ENCODE measurements around the gene FHAD1.
A peak's percentile ranks its signal among the peaks of the same experiment; 100 is the strongest.

The FHAD1 gene

DNA sequence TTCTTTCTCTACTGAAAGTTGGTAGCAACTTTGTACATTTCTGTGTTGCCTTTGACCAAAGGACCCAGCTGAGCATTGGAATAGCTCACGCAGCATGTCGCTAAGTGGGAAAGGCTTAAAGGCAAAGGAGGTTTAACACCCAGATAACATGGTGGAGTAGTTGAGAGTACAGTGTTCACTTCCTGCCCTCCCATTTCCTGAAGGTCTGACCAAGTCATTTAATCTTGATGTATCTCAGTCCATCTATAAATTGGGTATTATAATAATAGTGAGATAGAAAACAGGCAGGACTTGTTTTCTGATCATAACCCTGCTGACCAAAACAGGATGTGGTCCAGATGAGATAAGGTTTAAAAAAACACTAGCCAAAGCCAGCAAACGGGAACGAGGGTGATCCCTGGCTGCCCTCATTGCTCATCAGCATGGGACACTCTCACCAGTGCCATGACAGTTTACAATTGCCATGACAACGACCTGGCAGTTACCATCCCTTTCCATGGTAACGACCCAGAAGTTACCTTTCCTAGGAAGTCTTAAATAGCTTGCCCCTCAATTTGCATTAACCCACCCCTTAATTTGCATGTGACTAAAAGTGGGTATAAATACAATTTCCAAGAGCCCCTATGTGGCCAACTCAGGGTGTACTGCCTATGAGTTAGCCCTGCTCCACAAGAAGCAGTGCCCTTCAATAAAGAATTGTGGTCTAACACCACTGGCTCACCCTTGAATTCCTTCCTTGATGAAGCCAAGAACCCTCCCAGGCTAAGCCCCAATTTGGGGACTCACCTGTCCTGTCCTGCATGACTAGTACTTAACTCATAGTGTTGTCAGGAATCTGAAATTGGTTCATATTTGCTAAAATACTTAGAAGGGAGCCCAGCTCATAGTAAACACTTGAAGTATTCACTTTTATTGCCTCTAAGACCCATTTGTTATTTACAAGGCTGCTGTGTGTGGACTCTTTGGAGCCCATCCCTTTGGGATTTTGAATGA, 28.4 kb upstream of the FHAD1 start:
- FAIRE-seq (no peak), DNase-seq (ENCODE audit: insufficient read length, low spot score) (no peak)

DNA sequence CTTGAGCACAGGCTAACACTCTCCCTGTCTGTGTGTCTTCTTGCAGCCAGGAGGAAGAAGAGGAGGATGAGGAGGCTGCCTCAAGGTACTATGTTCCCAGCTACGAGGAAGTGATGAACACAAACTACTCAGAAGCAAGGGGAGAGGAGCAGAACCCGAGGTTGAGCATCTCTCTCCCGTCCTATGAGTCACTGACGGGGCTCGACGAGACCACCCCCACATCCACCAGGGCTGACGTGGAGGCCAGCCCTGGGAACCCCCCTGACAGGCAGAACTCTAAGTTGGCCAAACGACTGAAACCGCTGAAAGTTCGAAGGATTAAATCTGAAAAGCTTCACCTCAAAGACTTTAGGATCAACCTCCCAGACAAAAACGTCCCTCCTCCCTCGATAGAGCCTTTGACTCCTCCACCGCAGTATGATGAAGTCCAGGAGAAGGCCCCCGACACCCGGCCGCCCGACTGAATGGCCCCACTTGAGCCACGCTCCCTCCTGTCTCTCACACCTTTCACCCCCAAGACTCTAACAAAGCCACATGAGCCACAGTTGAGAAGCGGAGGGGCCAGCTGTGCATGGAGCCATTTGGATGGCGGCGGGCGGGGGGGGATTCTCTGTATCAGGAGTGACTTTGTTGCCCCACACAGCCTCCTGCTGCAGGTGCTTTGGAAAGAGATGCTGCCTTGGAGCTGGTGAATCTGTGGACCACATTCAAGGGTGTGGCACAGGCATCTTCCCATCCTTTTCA, 27.6 kb upstream of the FHAD1 start:
- DNase-seq (ENCODE audit: insufficient read length, low spot score) (no peak), FAIRE-seq (no peak)

DNA sequence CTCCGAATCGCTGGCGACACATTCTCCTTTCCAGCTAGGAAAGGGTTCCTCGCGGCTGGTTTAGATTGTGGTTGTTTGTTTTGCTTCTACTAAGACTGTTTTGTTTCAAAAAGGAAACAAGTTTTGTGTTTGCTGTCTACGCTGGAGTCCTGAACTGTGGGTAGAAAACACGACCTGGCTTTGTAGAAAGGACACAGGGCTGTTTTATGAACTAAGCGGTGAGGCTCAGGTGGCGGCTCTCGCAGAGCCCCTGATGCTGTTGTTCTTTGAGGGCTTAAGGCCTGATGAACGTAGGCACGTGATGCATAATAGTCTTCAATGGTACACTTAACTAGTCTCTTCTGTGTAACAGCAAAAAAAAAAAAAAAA, 27.0 kb upstream of the FHAD1 start:
- DNase-seq (ENCODE audit: insufficient read length, low spot score) (no peak), FAIRE-seq (no peak)

- DNase-seq (ENCODE audit: insufficient read length, low spot score) (no peak), FAIRE-seq (no peak)
Observed at GRCh38 chr1:15220825-15221431, 26.1 kb upstream of the FHAD1 start.

GRCh38 chr1:15222653-15223303, 24.2 kb upstream of the FHAD1 start:
- FAIRE-seq (no peak), DNase-seq (ENCODE audit: insufficient read length, low spot score) (no peak)

DNA sequence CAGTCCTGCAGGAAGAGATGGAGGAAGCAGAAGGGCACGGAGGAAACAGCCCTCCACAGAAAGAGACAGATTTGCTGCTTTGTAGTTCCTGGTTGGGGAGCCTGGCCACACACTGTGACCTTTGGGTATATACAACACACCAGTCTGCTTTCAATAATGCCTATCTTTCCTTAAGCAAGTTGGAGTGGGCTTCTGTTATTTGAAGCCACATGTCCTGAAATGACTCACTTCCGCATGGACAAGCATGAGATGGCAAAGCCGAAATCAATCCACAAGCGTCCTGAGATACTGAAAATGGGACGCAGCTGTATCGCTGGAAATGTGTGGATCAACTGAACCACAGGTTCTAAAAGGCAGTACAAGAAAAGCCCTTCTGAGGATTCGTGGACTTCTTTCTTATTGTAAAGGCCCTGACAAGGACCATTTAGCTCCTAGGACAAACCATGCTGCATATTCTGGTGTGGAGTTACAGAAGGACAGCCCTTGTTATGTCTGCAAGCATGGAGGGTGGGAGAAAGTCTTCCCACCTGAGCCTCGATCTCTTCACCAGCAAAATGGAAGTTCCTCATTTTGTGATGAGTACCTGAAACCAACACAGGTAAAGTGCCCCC, 22.7 kb upstream of the FHAD1 start:
- no peak for DNase-seq (ENCODE audit: insufficient read length, low spot score)
- no peak for FAIRE-seq

DNA sequence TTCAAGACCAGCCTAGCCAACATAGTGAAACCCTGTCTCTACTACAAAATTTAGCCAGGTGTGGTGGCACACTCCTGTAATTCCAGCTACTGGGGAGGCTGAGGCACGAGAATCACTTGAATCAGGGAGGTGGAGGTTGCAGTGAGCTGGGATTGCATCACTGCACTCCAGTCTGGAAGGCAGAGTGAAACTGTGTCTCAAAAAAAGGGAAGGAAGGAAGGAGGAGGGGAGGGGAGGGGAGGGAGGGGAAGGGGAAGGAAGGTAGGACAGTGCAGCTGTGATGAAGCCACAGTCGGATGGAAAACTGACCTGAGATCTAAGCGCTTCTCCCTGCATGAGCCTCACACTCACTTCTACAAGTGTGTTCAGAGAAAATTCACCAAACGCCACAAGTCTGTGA, 22.0 kb upstream of the FHAD1 start:
- DNase-seq (ENCODE audit: insufficient read length, low spot score): no peak

GRCh38 chr1:15225461-15225860, 21.6 kb upstream of the FHAD1 start:
- DNase-seq (ENCODE audit: insufficient read length, low spot score) (no peak), FAIRE-seq (no peak)

More for the DNA sequence above, 22.0 kb upstream of the FHAD1 start:
- no peak for FAIRE-seq

DNA sequence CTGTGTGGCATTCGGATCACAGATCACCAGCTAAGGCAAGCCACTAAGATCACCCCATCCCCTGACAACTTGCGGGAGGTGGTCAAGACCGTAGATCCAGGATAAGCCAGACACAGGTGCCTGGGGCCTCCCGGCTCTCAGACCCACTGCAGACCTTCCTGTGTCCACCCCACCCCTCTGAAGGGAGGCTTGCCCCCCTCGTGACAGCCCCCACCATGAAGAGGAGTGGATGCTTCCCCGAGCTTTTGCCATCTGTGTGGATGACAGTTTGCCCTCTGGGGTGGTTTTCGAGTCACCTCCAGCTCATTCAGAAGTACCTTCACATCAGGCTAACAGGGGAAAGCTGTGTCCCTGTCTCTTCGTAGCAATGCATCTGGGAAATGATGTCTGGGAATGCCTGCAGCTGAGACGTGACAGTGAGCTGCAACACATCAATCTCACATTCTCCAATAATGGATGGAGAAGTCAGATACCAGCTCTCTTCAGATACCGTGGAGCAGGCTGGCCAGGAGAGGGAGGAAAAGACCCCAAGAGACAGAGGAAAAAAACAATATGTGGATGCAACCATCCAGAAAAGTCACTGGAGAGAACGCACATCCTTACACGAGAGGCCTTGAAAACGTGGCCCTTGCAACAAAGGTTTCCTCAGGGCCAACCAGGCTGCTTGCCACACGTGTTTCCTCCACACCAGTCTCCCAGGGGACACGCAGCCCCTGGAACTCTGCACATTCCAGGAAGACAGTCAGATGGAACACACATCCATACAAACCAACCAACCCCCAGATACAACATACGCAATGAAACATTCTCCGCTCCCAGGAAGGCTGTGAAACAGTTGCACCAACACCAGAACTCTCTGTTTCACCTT, 20.4 kb upstream of the FHAD1 start:
- no peak for FAIRE-seq
- no peak for DNase-seq (ENCODE audit: insufficient read length, low spot score)

- DNase-seq (ENCODE audit: insufficient read length, low spot score) (no peak), FAIRE-seq (no peak)
Observed at GRCh38 chr1:15229707-15230131, 17.3 kb upstream of the FHAD1 start.

- FAIRE-seq (peak; percentile 92), DNase-seq (ENCODE audit: insufficient read length, low spot score) (no peak)
Observed at GRCh38 chr1:15231714-15232201, 15.3 kb upstream of the FHAD1 start.

DNA sequence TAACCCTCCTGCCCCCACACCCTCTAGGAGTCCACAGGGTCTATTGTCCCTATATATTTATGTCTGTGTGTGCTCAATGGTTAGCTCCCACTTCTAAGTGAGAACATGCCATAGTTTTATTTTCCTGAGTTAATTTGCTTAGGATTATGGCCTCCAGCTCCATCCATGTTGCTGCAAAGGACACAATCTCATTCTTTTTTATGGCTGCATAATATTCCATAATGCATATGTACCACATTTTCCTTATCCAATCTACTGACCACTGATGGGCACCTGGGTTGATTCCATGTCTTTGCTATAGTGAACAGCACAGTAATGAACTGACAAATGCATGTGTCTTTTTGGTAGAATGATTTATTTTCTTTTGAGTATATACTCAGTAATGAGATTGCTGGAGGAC, 13.3 kb upstream of the FHAD1 start:
- no peak for DNase-seq (ENCODE audit: insufficient read length, low spot score)
- no peak for FAIRE-seq

DNA sequence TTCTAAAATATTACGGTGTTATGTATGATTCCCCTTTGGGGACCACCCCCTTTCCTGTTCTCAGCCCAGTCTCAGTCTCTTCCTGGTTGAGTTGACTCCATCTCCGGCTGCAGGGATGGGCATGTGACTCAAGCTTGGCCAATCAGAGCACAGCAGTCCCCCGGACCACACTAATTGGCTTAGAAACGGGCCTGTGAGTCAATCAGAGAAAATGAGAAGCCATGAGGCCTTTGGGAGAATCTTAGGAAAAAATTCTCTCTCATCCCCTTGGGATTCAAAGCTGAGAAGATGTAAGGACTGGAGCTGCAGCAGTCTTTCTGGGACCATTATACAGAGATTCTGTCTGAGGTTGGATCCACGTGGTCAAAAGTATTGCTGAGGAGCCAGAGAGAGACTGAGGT, 10.7 kb upstream of the FHAD1 start:
- FAIRE-seq (no peak), DNase-seq (ENCODE audit: insufficient read length, low spot score) (no peak)

DNA sequence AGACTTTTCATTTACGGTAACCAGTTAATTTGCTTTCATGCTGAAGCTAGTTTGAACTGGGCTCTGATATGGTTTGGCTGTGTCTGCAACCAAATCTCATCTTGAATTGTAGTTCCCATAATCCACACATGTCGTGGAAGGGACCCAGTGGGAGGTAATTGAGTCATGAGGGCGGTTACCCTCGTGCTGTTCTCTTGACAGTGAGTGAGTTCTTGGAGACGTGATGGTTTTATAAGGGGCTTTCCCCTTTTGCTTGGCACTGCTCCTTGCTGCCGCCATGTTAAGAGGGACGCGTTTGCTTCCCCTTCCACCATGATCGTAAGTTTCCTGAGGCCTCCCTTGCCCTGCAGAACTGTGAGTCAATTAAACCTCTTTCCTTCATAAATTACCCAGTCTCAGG, 10.3 kb upstream of the FHAD1 start:
- DNase-seq (ENCODE audit: insufficient read length, low spot score) (no peak), FAIRE-seq (no peak)

DNA sequence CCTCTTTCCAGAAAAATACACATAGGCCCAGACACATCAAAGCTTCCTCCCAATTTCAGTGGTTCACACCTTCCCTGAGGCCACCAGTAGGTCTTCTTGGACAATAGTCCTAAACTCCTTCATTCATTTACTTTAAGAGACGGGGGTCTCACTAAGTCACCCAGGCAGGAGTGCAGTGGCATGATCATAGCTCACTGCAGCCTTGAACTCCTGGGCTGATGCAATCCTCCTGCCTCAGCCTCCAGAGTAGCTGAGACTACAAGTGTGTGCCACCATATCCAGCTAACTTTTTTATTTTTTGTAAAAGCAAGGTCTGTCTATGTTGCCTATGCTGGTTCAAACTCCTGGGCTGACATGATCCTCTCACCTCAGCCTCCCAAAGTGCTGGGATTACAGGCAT, 8.2 kb upstream of the FHAD1 start:
- FAIRE-seq (no peak), DNase-seq (ENCODE audit: insufficient read length, low spot score) (no peak)

DNA sequence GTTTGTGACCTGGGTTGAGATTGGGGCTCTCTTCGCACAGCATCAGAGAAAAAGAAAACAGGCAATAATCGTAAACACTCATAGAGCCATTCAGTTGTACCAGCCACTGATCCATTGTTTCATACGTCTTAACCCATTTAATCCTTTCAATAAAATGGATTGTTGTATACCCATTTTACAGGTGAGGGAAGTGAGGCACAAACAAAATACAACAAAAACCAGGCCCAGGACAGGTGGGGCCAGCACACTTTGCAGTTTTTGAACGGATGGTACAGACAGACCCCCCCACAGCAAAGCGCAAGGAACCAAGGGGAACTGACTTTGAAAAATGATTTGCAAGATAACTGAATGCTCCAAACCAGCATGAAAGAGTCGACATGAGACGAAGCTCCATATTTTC, 4.3 kb upstream of the FHAD1 start:
- FAIRE-seq: no peak
- DNase-seq (ENCODE audit: insufficient read length, low spot score): no peak

GRCh38 chr1:15243275-15244043, 3.6 kb upstream of the FHAD1 start:
- DNase-seq (ENCODE audit: insufficient read length, low spot score): no peak
- FAIRE-seq: no peak

GRCh38 chr1:15244813-15245212, 2.2 kb upstream of the FHAD1 start:
- DNase-seq (ENCODE audit: insufficient read length, low spot score) (no peak), FAIRE-seq (no peak)
